T follicular helper cell (primary cell): Measurements from ENCODE around the gene NCKAP5.

Source experiments
- DNase-seq: peaks from one replicate; pipeline ENCODE4 v3.0.0-alpha.2; 2020; ENCODE audit warnings: low read depth

NCKAP5 gene

DNA sequence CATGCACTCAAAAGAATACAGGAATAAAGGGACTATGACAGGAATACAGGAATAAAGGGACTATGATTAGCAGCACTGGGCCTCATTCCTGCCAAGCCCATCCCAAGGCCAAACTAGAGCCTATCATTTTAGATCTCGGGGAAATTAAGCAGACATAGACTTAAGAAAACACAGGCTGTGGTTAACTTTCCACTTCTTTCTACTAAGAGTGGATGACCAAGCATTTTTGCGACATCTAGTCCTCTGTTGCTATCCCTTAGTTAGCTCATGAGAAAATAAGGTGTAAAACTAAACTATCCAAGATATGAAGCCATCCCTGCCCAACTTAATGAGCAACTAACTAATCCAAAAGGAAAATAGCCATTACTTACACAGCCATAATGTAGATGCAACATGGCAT, 904.2 kb downstream of the NCKAP5 start:
- DNase-seq: no peak

GRCh38 chr2:132662732-132663131, 905.5 kb downstream of the NCKAP5 start:
- no peak for DNase-seq

DNA sequence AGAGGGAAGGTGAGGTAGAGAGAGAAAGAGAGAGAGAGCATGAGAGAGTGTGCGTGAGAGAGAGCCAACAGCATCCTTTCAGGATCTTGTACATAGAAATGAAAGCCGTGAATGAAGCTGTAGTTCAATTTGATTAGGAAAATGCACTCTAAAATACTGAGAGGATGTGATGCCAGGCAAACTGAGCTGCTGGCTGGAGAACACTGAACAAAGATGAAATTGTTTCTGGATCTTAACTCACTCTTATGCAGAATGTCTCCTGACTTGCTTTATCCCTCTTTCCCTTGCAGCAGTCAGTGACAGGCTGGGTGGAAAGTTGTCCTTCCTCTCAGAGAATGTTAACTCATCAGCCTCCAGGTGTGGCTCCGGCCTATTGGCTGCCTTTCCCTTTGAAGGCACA, 908.9 kb downstream of the NCKAP5 start:
- DNase-seq: no peak

DNA sequence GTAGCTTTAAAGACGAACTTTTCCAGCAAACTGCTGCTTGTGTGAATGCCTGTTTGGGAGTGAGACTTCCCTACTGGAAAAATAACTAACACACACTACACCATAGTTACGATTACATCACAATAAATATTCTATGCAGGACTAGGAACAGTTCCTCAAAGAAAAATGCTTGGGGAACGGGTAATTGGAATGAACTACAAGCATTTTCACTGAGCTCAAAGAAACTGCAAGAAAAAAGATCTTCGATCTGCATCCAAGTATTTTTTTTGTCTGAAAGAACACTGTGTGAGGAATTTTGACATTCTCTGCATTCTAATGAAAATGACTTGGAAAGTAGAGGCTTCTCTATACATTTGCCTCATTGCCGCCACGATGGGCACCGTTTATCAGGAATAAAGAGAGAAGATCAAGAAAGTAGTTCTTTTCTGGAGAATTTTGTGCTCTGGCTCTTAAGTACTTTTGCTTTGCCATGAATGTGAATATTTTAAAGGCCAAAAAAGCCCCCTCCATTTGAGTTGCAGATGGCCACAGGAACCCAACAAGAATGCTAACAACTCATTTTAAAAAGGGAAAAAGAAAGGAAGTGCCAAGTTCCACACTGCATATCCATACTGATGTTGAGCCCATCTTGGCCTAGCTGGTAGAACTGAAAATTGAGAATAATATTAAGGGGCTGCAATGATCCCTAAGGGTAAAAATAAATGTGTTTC, 911.8 kb downstream of the NCKAP5 start:
- no peak for DNase-seq

- no peak for DNase-seq
Measured at GRCh38 chr2:132654968-132655367, 913.3 kb downstream of the NCKAP5 start.

DNA sequence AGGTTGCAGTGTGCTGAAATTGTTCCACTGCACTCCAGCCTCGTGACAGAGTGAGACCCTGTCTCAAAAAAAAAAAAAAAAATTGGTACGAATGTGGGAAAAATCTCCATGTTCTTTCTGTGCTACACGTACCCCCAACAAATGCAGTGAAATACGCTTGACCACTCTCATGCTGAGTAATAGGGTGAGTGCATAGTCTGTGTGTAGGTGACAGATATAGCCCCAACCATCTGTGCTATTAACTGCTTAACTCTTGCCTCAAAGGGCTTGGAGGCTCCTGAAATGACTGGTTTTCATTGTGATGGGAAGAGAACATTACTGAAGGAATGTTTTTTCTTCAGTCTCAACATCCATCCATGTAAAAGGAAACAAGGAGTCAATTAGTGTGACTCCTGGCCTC, 913.9 kb downstream of the NCKAP5 start:
- DNase-seq: no peak

- DNase-seq: no peak
Measured at GRCh38 chr2:132652474-132652873, 915.8 kb downstream of the NCKAP5 start.

GRCh38 chr2:132651115-132652045, 916.9 kb downstream of the NCKAP5 start:
- DNase-seq: no peak

DNA sequence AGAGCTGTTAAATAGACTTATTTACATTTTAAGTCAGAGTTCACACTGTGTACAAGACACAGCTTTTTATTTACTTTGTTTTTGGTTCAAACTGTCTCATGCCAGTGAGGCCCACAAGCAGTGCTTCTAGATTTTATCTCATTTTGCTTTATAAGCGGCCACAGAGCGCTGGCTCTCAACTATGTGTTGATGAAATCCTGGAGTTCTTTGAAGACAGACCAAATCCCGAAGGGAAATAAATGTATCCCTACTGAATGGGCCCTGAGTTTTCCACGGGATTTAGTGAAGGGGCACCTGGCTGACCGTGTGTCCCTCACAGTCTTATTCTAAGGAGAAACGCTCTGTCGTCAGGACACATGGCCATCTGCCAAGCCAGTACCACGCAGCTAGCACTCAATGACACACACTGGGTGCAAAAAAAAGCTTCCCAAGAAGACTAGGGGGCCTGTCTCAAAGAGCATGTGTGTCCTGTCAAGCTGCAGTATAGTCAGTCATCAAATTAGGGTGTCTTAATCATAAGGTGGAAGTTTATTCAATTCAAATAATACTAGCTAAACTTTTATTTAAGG, 921.6 kb downstream of the NCKAP5 start:
- no peak for DNase-seq

- DNase-seq: no peak
Measured at GRCh38 chr2:132645722-132646539, 922.3 kb downstream of the NCKAP5 start.

DNA sequence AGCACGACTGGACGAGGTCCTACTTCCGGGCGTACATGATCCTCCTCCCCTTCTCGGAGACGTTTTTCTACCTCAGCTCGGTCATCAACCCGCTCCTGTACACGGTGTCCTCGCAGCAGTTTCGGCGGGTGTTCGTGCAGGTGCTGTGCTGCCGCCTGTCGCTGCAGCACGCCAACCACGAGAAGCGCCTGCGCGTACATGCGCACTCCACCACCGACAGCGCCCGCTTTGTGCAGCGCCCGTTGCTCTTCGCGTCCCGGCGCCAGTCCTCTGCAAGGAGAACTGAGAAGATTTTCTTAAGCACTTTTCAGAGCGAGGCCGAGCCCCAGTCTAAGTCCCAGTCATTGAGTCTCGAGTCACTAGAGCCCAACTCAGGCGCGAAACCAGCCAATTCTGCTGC, 923.1 kb downstream of the NCKAP5 start:
- no peak for DNase-seq

- DNase-seq: no peak
Measured at GRCh38 chr2:132642415-132642814, 925.8 kb downstream of the NCKAP5 start.

DNA sequence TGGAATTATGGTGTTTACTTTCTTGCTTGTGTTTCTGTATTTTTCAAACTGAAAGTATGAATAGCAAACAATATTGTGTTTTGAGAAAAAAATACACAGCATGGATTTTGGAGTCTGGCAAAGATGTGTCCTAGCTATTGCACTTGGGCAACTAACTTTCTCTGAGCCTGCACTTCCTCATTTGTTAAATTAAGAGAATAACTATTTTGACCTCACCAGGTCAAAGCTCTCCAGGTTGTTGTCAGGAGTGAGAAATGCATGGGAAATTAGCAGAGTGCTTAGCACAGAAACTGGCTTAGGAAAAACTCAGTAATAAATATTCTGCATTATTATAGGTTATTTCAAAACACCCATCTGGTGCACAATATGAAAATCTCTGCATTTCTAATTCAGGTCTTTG, 926.4 kb downstream of the NCKAP5 start:
- DNase-seq: no peak

DNA sequence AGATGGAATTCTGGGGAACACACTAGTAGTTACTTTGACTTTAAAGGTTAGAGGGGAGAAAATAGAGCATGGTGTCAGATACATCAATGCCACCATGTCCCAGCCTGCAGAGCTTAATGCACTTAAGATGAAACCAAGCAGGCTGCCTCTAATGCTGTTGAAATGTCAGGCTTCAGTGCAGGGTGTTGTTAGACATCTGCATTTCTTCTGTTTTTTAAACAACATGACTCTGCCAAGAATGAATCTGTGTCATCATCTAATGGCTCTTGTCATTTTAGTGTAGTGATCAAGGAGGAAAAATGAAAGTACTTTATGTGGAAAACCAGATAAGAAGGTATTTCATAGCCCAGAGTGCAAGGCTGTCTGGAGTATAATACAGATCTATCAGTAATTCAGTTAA, 928.1 kb downstream of the NCKAP5 start:
- no peak for DNase-seq

DNA sequence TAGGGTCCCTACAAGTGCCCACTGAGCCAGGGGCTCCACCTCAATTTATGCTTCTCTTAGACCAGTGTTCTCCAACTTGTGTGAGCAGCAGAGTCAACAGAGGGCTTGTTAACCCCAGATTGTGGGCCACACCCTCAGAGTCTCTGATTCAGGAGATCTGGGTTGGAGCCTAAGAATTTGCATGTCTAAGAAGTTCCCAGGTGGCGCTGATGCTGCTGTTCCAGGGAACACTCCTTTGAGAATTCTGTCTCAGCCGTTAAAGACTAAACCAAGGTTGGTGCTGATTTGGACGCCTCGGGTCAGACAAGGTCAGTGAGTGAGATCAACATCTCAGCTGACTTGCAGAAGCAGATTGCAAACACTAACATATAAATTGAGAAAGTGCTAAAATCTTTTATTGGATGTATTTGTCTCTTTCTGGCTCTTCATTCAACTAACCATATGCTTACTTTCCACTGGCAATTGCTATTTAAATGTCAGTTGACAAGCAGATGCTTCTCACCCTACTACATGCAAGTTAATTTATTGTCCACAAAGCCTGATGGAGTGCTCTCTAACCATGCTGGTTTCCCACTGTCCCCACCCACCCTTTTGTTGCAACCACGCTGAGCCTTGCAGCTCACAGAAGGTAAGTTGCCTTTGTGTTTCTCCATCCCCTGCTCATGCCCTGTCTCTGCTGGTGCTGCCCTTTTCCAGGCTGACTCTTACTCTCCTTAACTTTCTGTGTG, 929.8 kb downstream of the NCKAP5 start:
- no peak for DNase-seq

DNA sequence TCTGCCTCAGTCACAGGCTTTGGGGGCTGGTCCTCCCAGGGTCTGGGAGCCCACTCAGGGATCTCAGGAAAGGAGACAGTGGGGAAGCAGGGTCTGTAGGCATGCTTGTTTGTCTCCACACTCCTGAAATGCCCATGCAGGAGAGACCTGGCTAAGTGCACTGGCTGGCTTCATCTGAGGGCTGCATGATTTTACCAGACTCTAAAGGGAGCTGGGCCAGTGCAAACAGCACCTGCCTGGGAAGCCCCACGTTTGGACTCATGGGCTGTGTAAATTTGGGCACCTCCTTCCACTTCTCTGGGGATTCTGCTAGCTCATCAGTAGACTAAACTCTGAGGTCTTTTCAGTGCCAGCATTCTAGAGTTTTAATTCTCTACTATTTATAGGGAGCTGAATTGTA, 931.9 kb downstream of the NCKAP5 start:
- DNase-seq: no peak

GRCh38 chr2:132633635-132634034, 934.6 kb downstream of the NCKAP5 start:
- DNase-seq: no peak

DNA sequence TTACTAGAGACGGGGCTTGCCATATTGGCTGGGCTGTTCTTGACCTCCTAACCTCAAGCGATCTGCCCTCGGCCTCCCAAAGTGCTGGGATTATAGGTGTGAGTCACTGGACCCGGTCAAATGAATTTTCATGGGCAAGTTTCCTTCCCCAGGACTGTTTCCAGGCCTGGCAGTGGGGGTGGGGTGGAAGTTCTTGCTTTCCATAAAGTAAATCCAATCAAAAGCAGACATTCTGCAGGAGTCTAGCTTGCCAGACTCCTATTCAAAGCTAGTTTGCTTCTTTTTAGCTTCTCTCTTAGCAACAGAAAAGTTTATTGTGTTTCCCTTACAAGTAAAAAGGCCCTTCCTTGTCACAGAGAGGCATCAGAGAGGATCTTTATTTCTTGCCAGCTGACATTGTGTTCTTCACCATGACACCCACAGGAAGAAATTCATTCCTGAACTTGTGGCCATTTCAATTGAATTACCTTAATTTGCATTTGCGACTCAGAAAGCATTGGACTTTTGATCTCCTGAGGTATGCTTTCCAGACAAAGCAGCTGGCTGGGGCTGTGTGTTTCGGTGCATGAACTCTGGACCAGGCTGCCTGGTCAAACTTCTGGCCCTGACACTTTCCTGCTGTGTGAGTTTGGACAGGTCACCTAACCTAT, 936.1 kb downstream of the NCKAP5 start:
- DNase-seq: no peak

DNA sequence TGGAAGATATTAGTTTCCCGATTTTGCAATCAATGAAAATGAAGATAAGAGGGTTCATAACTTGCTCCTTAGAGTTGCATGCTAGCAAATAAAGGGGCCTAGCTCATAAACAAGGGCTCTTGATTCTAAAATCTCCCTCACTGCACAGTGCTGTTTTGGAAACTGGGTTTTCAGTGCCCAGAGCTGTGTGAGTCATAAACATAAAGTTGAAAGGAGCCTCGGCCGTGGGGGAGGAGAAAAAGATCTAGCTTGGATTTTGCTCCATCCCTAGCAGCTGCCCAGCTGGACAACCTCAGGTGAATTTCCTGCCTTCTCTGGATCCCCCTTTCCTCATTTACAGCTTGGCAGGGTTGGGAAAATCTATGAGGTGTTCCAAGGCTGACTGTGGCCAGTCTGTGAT, 940.7 kb downstream of the NCKAP5 start:
- no peak for DNase-seq

GRCh38 chr2:132623096-132623839, 945.0 kb downstream of the NCKAP5 start:
- no peak for DNase-seq
